Thyroid gland (tissue), 4 donors: ENCODE data around the gene NLGN1. TPM values are rescaled to one million over a fixed set of nuclear protein-coding genes. Genes with fewer than 3 reads are reported as not detected.
"Not testable (repeated sequence)": the region's sequence is repeated elsewhere in the genome, so short reads cannot be mapped to it uniquely, and the experiment has no call there.

Source experiments
- DNase-seq, 2 donors: peaks; one replicate each; pipeline ENCODE4 v3.0.0-alpha.2; 2019
- H3K27ac ChIP-seq, 3 donors: fragments of 200-600 bp; sonication (generic); 1 replicate in 2 of 3; 2 replicates in 1 of 3; pipeline ENCODE4 v1.5.1; 2016 to 2019; ENCODE audit warnings: mild to moderate bottlenecking in 1 of 3, moderate library complexity in 1 of 3
- H3K27me3 ChIP-seq: fragments of 200-600 bp; sonication (generic); one replicate; pipeline ENCODE4 v1.5.1; 2019
- H3K36me3 ChIP-seq, 2 donors: fragments of 200-600 bp; sonication (generic); one replicate each; pipeline ENCODE4 v1.5.1; 2016 to 2019
- H3K4me1 ChIP-seq, 2 donors: fragments of 200-600 bp; sonication (generic); one replicate each; pipeline ENCODE4 v1.5.1; 2017 to 2019
- H3K4me3 ChIP-seq, 3 donors: fragments of 200-600 bp; sonication (generic); replicated peaks in 1 of 3; 1 replicate in 2 of 3; 2 replicates in 1 of 3; pipeline ENCODE4 v1.5.1; 2016; ENCODE audit warnings: mild to moderate bottlenecking in 1 of 3
- H3K9me3 ChIP-seq: fragments of 200-600 bp; sonication (generic); one replicate; pipeline ENCODE4 v1.5.1; 2017
- POLR2A ChIP-seq, 2 donors: fragments of 450-650 bp; IDR thresholded peaks; one replicate each; pipeline ENCODE4 v1.6.1; 2017; ENCODE audit warnings: antibody characterized with exemption in 2 of 2, mild to moderate bottlenecking in 2 of 2, moderate library complexity in 1 of 2
- WGBS, 2 donors: methylation state at CpG; one replicate each; pipeline ENCODE4 v1.1.5; 2017; 5-methylcytosine and 5-hydroxymethylcytosine counted together
- intact Hi-C: fragments of 100-400 bp; cut with DNase I; formaldehyde crosslinking; loops from one replicate; pipeline ENCODE4 v1.15.1; 2023
- total RNA-seq, 4 donors: library from RNA; depleted of rRNA; stranded (reverse); fragments of >200 nt; gene quantifications; one replicate each; pipeline ENCODE4 v1.2.3, GENCODE V29; 2016
- TF ChIP-seq, protein P1 (sequence below), 6 experiments: fragments of 200-600 bp in 3 of 6; fragments of 450-650 bp in 3 of 6; sonication (generic) in 3 of 6; IDR thresholded peaks; one replicate each; pipeline ENCODE4 v1.5.1; 2016 to 2019; ENCODE audit warnings: antibody characterized with exemption in 6 of 6, mild to moderate bottlenecking in 2 of 6, inconsistent platforms in 1 of 6, moderate library complexity in 1 of 6

NLGN1 gene
- total RNA-seq, 4 donors from 2014 or later, result 2.4 to 13.9 (median 2.9) TPM

DNA sequence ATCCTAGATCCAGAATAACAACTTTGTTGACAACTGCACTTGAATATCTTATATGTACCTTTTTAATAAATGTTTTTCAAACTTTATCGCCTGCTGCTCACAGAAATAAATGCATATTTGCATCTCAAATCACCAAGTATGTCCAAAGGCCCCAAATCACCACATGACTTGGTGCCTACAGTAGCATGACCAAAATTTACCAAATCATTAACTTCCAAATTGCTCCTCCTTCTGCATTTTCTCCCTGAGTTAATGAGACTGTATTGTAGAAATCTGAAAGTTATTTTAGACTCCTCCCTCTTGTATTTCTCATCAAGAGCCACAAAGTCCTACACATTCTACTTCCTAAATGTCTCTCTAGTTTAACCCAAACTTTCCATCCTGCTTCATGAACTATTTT lies 826.1 kb downstream of the NLGN1 start:
- intact Hi-C loops, result no loop called here
- TF ChIP-seq POLR2A (IDR thresholded peaks at IDR 0.05), result no peak
- TF ChIP-seq, protein P1, sequence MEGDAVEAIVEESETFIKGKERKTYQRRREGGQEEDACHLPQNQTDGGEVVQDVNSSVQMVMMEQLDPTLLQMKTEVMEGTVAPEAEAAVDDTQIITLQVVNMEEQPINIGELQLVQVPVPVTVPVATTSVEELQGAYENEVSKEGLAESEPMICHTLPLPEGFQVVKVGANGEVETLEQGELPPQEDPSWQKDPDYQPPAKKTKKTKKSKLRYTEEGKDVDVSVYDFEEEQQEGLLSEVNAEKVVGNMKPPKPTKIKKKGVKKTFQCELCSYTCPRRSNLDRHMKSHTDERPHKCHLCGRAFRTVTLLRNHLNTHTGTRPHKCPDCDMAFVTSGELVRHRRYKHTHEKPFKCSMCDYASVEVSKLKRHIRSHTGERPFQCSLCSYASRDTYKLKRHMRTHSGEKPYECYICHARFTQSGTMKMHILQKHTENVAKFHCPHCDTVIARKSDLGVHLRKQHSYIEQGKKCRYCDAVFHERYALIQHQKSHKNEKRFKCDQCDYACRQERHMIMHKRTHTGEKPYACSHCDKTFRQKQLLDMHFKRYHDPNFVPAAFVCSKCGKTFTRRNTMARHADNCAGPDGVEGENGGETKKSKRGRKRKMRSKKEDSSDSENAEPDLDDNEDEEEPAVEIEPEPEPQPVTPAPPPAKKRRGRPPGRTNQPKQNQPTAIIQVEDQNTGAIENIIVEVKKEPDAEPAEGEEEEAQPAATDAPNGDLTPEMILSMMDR (IDR thresholded peaks at IDR 0.05), result no peak
- DNase-seq, result no peak
- H3K9me3 ChIP-seq, result no peaks in the 10 kb centered on the region
- no peak overlapping the region for H3K4me3 ChIP-seq
- no peak overlapping the region for H3K27ac ChIP-seq
- H3K4me1 ChIP-seq, result no peaks in the 10 kb centered on the region
- H3K36me3 ChIP-seq, result no peaks in the 10 kb centered on the region
- H3K27me3 ChIP-seq, result no peaks in the 10 kb centered on the region
- WGBS, 2 donors, result 91 to 97% methylated on average over 1 of the region's 1 CpG

GRCh38 chr3:174229916-174230315 lies 832.4 kb downstream of the NLGN1 start:
- no peaks in the 10 kb centered on the region for H3K9me3 ChIP-seq
- intact Hi-C loops, result no loop called here
- no peak overlapping the region for H3K27ac ChIP-seq
- H3K27me3 ChIP-seq, result no peaks in the 10 kb centered on the region
- TF ChIP-seq, protein P1 (IDR thresholded peaks at IDR 0.05), result no peak
- TF ChIP-seq POLR2A (IDR thresholded peaks at IDR 0.05), result no peak
- WGBS, 2 donors, result 72 to 81% methylated on average over 2 of the region's 2 CpGs
- no peak for DNase-seq
- H3K36me3 ChIP-seq, result no peaks in the 10 kb centered on the region
- H3K4me3 ChIP-seq, result no peak overlapping the region
- no peaks in the 10 kb centered on the region for H3K4me1 ChIP-seq

DNA sequence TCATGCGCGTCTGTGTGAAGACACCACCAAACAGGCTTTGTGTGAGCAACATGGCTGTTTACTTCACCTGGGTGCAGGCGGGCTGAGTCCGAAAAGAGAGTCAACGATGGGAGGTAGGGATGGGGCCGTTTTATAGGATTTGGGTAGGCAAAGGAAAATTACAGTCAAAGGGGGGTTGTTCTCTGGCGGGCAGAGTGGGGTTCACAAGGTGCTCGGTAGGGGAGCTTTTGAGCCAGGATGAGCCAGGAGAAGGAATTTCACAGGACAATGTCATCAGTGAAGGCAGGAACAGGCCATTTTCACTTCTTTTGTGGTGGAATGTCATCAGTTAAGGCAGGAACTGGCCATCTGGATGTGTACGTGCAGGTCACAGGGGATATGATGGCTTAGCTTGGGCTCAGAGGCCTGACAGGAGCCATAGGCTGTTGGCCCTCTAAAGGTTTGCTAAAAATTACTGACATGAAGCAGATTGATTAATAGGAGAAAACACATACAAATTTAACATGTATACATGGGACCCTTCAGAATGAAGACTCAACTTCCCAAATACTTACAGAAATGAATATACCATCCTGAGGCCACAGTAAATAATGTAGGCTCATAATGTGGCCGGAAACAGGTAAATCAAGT lies 834.6 kb downstream of the NLGN1 start:
- DNase-seq, H3K27me3 ChIP-seq, H3K27ac ChIP-seq, intact Hi-C loops, H3K4me1 ChIP-seq, H3K9me3 ChIP-seq, H3K4me3 ChIP-seq, H3K36me3 ChIP-seq: not testable (repeated sequence)
- 83 to 88% methylated on average over 10 of the region's 10 CpGs for WGBS, 2 donors

GRCh38 chr3:174232658-174233429 lies 835.3 kb downstream of the NLGN1 start:
- H3K27ac ChIP-seq, result no peak overlapping the region
- intact Hi-C loops, result no loop called here
- H3K27me3 ChIP-seq, result no peaks in the 10 kb centered on the region
- H3K4me1 ChIP-seq, result no peaks in the 10 kb centered on the region
- H3K4me3 ChIP-seq, result no peak overlapping the region
- no peaks in the 10 kb centered on the region for H3K36me3 ChIP-seq
- DNase-seq, result no peak
- H3K9me3 ChIP-seq, result no peaks in the 10 kb centered on the region
- TF ChIP-seq, protein P1 (IDR thresholded peaks at IDR 0.05), result no peak
- no peak for TF ChIP-seq POLR2A (IDR thresholded peaks at IDR 0.05)
- WGBS, 2 donors, result 87 to 95% methylated on average over 12 of the region's 12 CpGs

- Histone ChIP-seq H3K27me3 (no peaks in the 10 kb centered on the region), H3K4me3 (no peak overlapping the region), H3K27ac (no peak overlapping the region), H3K4me1 (no peaks in the 10 kb centered on the region), H3K9me3 (no peaks in the 10 kb centered on the region), H3K36me3 (no peaks in the 10 kb centered on the region)
- DNase-seq, result no peak
- intact Hi-C loops, result no loop called here
- TF ChIP-seq POLR2A (IDR thresholded peaks at IDR 0.05), result no peak
- TF ChIP-seq, protein P1 (IDR thresholded peaks at IDR 0.05), result no peak
- WGBS, 2 donors, result 92 to 98% methylated on average over 2 of the region's 2 CpGs
These were observed 836.0 kb downstream of the NLGN1 start for GRCh38 chr3:174233511-174233910.
